Measurements from ENCODE around the gene CMTM6.
A peak's percentile ranks its signal among the peaks of the same experiment; 100 is the strongest.

The CMTM6 gene

GRCh38 chr3:32450992-32451659, 51.5 kb downstream of the CMTM6 start:
- DNase-seq (ENCODE audit: low read depth) = no peak
- no peak overlapping the region for H3K4me3 ChIP-seq (ENCODE audit: low read length)

GRCh38 chr3:32450426-32450825, 52.2 kb downstream of the CMTM6 start:
- DNase-seq (ENCODE audit: low read depth) = no peak
- TF ChIP-seq CTCF (conservative IDR thresholded peaks at IDR 0.05; ENCODE audit: low read length) = no peak
- H3K4me3 ChIP-seq (ENCODE audit: low read length) = no peak overlapping the region

More at GRCh38 chr3:32450992-32451659, 51.5 kb downstream of the CMTM6 start:
- TF ChIP-seq CTCF (conservative IDR thresholded peaks at IDR 0.05; ENCODE audit: low read length) = no peak

- H3K4me3 ChIP-seq (ENCODE audit: low read length) = no peak overlapping the region
- DNase-seq (ENCODE audit: low read depth) = no peak
- no peak for TF ChIP-seq CTCF (conservative IDR thresholded peaks at IDR 0.05; ENCODE audit: low read length)
Measured at GRCh38 chr3:32449691-32450090, 53.0 kb downstream of the CMTM6 start.

GRCh38 chr3:32448686-32449474, 53.8 kb downstream of the CMTM6 start:
- H3K4me3 ChIP-seq (ENCODE audit: low read length) = no peak overlapping the region
- DNase-seq (ENCODE audit: low read depth) = no peak
- no peak for TF ChIP-seq CTCF (conservative IDR thresholded peaks at IDR 0.05; ENCODE audit: low read length)

GRCh38 chr3:32447865-32448400, 54.7 kb downstream of the CMTM6 start:
- DNase-seq (ENCODE audit: low read depth) = no peak
- no peak overlapping the region for H3K4me3 ChIP-seq (ENCODE audit: low read length)
- no peak for TF ChIP-seq CTCF (conservative IDR thresholded peaks at IDR 0.05; ENCODE audit: low read length)

GRCh38 chr3:32443478-32443877, 59.2 kb downstream of the CMTM6 start:
- H3K4me3 ChIP-seq (ENCODE audit: low read length) = no peak overlapping the region
- no peak for TF ChIP-seq CTCF (conservative IDR thresholded peaks at IDR 0.05; ENCODE audit: low read length)
- peak; percentile 77 for DNase-seq (ENCODE audit: low read depth)
